Measurements from ENCODE around the gene RPL36. TPM values are rescaled to one million over a fixed set of nuclear protein-coding genes. Genes with fewer than 3 reads are reported as not detected.

Gene RPL36
- polyA plus RNA-seq, 1 donor (not counting 4 experiments of a cell fraction or from before 2014, with no cell fraction given) = 636 TPM

DNA sequence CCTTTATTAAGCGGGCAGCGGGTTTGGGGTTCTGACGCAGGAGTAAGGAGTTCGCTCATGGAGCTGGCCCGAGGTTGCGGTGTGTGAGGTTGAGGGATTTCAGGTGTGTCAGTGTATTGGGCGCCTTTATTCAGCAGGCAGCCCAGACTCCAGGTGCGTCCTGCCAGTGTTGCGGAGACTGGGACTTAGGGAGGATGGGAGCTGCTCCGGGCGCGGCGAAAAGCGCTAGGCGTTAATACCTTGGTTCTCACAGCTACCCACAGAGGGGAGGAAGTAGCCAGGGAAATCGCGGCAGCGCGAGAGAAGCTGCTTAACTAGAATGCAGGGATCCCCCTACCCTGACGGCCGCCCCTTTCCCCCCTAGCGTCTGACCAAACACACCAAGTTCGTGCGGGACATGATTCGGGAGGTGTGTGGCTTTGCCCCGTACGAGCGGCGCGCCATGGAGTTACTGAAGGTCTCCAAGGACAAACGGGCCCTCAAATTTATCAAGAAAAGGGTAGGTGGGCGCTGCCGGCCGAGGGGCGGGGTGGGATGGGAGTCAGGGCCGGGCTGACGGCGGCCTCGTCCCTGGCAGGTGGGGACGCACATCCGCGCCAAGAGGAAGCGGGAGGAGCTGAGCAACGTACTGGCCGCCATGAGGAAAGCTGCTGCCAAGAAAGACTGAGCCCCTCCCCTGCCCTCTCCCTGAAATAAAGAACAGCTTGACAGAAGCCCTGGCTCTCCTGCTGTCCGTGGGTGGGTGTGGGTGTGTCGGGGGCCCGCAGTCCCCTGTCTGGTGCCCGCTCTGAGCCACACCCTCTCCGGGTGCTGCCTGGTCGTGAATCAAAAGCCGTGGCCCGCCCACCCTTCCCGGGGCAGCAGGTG is 1.1 kb downstream of the RPL36 start:
- peak overlapping the region; percentile 81 to 84 (median 82) for H3K4me3 ChIP-seq (ENCODE audit: control insufficient read depth in 2 of 3, extremely low read depth in 1 of 3, insufficient read depth in 2 of 3, low read depth in 1 of 3, low read length in 3 of 3)
- H3K27ac ChIP-seq (ENCODE audit: control insufficient read depth, insufficient read depth, low read length) = peak overlapping the region; percentile 89
- no peaks in the 10 kb centered on the region for H3K9me1 ChIP-seq (ENCODE audit: control insufficient read depth, extremely low read depth, insufficient read depth, low read length)
- dilution Hi-C loops (cut with MboI; ENCODE audit: extremely low pct_ligation_motif_present, low sequenced_read_pairs) = no loop called here
- peaks cover 7% of the 10 kb centered on the region for H3K4me1 ChIP-seq (ENCODE audit: control insufficient read depth, extremely low read depth, insufficient read depth, low read length)
- H2AFZ ChIP-seq (ENCODE audit: control insufficient read depth, low read length) = no peak overlapping the region
- peaks cover 52% of the 10 kb centered on the region for H3K79me2 ChIP-seq (ENCODE audit: control insufficient read depth, insufficient read depth, low read length)
- H3K9me3 ChIP-seq (ENCODE audit: control insufficient read depth, low read depth, low read length) = no peaks in the 10 kb centered on the region
- no peak for DNase-seq (ENCODE audit: low read depth, low spot score)
- peaks cover 14 to 47% of the 10 kb centered on the region in 2 experiments for H3K36me3 ChIP-seq (ENCODE audit: control insufficient read depth in 2 of 2, extremely low read depth in 1 of 2, insufficient read depth in 2 of 2, low read length in 2 of 2)
- H3K9ac ChIP-seq (ENCODE audit: control insufficient read depth, extremely low read depth, insufficient read depth, low read length) = peak overlapping the region; percentile 98
- no peak for FAIRE-seq
- H3K4me2 ChIP-seq (ENCODE audit: control insufficient read depth, extremely low read depth, insufficient read depth, low read depth, low read length) = peak overlapping the region; percentile 84
- no peaks in the 10 kb centered on the region for H3K27me3 ChIP-seq (ENCODE audit: control insufficient read depth, extremely low read depth, insufficient read depth, low read length)
- TF ChIP-seq EZH2 (IDR thresholded peaks at IDR 0.05; ENCODE audit: low read length) (no peak), CTCF (optimal IDR thresholded peaks at IDR 0.05 in 1 of 3, IDR thresholded peaks at IDR 0.05 in 1 of 3, conservative IDR thresholded peaks at IDR 0.05 in 1 of 3; ENCODE audit: extremely low read depth in 1 of 3, insufficient read depth in 2 of 3, low read length in 3 of 3) (no peak)
- peaks cover 43% of the 10 kb centered on the region for H4K20me1 ChIP-seq (ENCODE audit: control insufficient read depth, extremely low read depth, insufficient read depth, low read length)

- TF ChIP-seq EZH2 (IDR thresholded peaks at IDR 0.05; ENCODE audit: low read length) (no peak), CTCF (optimal IDR thresholded peaks at IDR 0.05 in 1 of 3, IDR thresholded peaks at IDR 0.05 in 1 of 3, conservative IDR thresholded peaks at IDR 0.05 in 1 of 3; ENCODE audit: extremely low read depth in 1 of 3, insufficient read depth in 2 of 3, low read length in 3 of 3) (no peak)
- peaks cover 47% of the 10 kb centered on the region for H4K20me1 ChIP-seq (ENCODE audit: control insufficient read depth, extremely low read depth, insufficient read depth, low read length)
- FAIRE-seq = no peak
- H3K4me2 ChIP-seq (ENCODE audit: control insufficient read depth, extremely low read depth, insufficient read depth, low read depth, low read length) = peak overlapping the region; percentile 84
- no peak for DNase-seq (ENCODE audit: low read depth, low spot score)
- H3K4me3 ChIP-seq (ENCODE audit: control insufficient read depth in 2 of 3, extremely low read depth in 1 of 3, insufficient read depth in 2 of 3, low read depth in 1 of 3, low read length in 3 of 3) = peak overlapping the region; percentile 81 to 84 (median 82)
- H3K27ac ChIP-seq (ENCODE audit: control insufficient read depth, insufficient read depth, low read length) = peak overlapping the region; percentile 42
- no peak overlapping the region for H2AFZ ChIP-seq (ENCODE audit: control insufficient read depth, low read length)
- peaks cover 14 to 54% of the 10 kb centered on the region in 2 experiments for H3K36me3 ChIP-seq (ENCODE audit: control insufficient read depth in 2 of 2, extremely low read depth in 1 of 2, insufficient read depth in 2 of 2, low read length in 2 of 2)
- peak overlapping the region; percentile 98 for H3K9ac ChIP-seq (ENCODE audit: control insufficient read depth, extremely low read depth, insufficient read depth, low read length)
- H3K27me3 ChIP-seq (ENCODE audit: control insufficient read depth, extremely low read depth, insufficient read depth, low read length) = no peaks in the 10 kb centered on the region
- no peaks in the 10 kb centered on the region for H3K9me3 ChIP-seq (ENCODE audit: control insufficient read depth, low read depth, low read length)
- H3K79me2 ChIP-seq (ENCODE audit: control insufficient read depth, insufficient read depth, low read length) = peaks cover 52% of the 10 kb centered on the region
- dilution Hi-C loops (cut with MboI; ENCODE audit: extremely low pct_ligation_motif_present, low sequenced_read_pairs) = no loop called here
- H3K4me1 ChIP-seq (ENCODE audit: control insufficient read depth, extremely low read depth, insufficient read depth, low read length) = peaks cover 7% of the 10 kb centered on the region
- H3K9me1 ChIP-seq (ENCODE audit: control insufficient read depth, extremely low read depth, insufficient read depth, low read length) = no peaks in the 10 kb centered on the region
Observed at GRCh38 chr19:5691822-5692722, 2.0 kb downstream of the RPL36 start.
